ENCODE measurements around the gene E4F1.

Gene E4F1, protein sequence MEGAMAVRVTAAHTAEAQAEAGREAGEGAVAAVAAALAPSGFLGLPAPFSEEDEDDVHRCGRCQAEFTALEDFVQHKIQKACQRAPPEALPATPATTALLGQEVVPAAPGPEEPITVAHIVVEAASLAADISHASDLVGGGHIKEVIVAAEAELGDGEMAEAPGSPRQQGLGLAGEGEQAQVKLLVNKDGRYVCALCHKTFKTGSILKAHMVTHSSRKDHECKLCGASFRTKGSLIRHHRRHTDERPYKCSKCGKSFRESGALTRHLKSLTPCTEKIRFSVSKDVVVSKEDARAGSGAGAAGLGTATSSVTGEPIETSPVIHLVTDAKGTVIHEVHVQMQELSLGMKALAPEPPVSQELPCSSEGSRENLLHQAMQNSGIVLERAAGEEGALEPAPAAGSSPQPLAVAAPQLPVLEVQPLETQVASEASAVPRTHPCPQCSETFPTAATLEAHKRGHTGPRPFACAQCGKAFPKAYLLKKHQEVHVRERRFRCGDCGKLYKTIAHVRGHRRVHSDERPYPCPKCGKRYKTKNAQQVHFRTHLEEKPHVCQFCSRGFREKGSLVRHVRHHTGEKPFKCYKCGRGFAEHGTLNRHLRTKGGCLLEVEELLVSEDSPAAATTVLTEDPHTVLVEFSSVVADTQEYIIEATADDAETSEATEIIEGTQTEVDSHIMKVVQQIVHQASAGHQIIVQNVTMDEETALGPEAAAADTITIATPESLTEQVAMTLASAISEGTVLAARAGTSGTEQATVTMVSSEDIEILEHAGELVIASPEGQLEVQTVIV

DNA sequence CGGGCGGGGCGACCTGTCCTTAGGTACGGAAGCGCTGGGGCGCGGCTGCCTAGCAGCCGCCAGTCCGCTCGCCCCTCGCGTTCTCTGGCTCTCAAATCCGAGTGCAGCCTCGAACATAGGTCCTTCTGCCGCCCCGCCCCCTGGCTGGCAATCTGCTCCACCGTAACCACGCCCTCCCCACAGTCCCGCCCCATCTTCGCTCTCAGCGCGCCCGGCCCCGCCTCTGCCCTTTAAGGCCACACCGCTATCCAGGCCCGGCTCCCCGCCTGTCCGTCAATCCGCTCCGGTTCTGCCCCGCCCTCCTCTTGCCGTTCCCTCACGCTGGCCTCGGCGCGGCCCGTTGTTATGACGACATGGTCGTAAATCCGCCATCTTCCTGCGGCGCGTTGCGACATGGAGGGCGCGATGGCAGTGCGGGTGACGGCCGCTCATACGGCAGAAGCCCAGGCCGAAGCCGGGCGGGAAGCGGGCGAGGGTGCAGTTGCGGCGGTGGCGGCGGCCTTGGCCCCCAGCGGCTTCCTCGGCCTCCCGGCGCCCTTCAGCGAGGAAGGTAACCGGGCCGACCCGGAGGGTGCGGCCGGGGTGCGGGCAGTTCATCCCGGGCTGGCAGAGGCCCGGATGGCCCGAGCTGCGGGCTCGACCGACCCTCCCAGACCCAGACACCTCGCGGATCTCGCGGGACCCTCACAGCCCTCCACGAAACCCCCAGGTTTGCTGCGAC, at the start of gene E4F1:
E4F1 (plus strand) TSS at position 371 of the 721 bp plus-strand sequence; CDS start at position 394, 23 bp downstream.
- DNase-seq: peak; percentile 99

DNA sequence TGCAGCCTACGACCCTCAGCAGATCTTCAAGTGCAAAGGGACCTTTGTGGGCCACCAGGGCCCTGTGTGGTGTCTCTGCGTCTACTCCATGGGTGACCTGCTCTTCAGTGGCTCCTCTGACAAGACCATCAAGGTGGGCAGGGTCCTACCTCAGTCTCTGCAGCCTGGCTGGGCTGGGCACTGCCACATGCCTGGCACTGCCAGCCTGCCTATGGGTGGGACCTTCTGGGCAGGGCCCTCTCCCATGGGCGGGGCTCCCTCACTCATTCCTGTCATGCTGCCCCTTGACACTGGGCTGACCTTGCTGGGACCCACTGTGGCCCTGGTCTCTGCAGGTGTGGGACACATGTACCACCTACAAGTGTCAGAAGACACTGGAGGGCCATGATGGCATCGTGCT, 49.5 kb upstream of the E4F1 start:
- DNase-seq: no peak

DNA sequence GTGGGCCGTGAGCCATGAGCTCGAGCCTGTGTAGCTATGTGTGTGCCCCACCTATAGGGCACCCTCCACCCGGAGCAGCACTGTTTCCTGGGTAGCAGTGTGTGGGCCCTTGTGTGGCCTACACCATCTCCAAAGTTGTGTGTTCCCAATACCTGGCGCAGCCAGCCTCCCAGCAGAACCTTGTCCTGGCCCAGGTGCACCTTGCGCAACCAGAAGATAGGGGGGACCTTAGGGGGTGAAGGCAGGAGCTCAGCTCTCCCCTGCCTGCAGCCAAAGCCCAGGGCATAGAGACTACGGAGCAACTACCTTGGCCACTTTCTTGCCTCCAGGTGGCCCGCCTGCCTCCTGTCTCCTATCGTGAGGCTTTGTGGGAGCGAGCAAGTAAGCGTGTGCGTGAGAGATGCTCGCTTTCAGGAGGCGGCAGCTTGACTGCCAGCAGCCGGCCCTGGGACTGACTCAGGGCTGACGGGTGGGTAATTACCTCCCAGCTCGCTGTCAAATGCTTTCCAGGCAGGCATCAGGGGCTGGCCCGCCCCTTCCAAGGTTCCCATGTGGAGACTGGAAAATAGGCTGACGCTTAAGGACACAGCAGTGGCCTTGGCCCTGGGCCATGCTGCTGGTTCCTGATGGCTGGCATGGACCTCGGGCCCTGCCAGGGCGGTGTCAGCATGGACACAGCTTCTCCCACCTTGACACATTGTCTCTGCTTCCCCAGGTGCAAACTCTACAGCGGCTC, 48.8 kb upstream of the E4F1 start:
- peak; percentile 45 to 77 for DNase-seq

DNA sequence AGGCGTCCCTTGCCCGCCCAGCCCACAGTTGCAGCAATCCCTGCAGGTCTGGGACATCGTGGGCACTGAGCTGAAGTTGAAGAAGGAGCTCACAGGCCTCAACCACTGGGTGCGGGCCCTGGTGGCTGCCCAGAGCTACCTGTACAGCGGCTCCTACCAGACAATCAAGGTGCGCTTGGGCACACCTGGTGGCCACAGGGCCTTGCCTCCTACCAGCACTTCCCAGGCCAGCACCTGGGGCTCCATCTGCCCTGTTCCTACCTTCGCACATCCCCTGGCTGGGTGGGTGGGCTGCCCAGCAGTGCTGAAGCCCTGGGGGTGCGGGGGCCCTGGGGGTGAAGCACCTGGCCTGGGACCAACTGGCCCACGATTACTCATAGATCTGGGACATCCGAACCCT, 47.9 kb upstream of the E4F1 start:
- DNase-seq: no peak

DNA sequence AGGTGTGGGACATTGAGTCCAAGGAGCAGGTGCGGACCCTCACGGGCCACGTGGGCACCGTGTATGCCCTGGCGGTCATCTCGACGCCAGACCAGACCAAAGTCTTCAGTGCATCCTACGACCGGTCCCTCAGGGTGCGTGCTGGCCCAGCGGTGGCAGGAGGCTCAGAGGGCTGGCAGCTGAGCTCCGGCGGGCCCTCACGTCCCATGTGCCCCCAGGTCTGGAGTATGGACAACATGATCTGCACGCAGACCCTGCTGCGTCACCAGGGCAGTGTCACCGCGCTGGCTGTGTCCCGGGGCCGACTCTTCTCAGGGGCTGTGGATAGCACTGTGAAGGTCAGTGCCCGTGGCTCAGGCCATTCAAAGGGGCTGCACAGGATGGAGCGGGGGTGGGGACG, 47.3 kb upstream of the E4F1 start:
- DNase-seq: no peak

DNA sequence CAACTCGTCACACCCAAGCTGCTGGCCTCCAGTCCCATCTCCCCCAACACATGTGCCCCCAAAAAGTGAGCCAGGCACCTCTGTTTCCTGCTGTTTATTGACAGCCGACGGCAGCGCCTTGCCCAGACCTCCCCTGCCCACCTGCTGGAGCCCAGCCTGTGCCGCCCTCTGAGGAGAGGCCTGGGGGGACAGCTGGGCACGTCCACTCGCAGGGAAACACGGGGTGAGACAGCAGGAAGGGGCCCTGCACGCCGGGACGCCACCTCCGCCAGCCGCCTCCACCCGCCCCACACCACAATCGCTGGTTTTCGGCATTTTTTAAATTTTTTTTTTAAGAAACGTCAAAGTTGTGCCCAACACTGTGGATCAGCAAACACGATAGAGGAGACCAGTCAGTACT, 46.3 kb upstream of the E4F1 start:
- DNase-seq: no peak

DNA sequence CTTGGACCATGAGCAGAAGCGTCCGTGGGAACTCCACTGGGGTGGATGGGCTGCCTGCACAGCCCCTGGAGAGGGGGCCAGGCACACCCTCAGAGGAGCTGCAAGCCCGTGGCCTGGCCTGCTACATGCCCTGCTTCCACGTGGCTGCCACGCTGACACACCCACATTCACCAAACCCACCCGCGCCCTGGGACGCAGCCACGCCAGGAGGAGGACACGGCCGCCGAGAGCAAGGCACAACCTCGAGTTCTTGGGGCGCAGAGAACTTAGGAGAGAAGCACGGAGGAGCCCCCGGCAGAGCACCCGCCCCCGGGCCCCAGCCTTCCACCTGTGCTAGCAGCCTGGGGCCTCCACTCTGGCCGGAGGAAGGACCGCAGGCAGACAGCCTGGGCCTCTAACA, 45.8 kb upstream of the E4F1 start:
- DNase-seq: no peak

DNA sequence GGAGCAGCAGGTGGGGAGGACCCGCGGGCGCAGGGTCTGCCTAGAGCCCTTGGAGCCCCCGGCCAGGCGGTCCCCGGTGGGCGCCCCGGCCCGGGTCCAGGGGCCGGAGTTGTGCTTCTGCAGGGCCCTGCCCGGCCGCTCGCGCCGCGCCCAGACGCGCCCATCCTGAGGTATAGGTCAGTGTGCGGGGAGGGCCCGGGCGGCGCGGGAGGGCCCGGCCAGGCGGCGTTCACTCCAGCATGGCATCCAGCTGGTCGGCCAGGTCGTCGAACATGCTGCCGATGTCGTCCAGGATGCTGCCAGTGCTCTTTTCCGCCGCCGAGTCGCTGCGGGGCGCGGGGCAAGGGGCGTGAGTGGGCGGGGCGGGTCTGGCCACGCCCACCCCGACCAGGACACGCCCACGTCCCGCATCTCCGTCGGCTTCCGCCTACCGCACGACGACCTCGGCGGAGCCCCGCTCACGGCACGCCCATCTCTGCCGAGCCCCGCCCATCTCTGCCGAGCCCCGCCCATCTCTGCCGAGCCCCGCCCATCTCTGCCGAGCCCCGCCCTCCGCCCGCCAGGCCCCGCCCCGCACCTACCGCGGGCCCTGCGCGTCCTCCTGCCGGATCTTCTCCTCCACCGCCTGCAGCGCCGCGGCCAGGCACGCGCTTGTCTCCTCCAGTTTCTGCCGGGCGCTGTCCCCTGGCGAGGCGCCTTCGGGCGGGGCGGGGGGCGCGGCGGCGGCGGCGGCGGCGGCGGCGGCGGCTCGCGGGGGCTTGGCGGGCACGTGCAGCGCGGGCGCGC, 44.9 kb upstream of the E4F1 start:
- peak in 1 of 2 experiments; percentile 7 for DNase-seq

DNA sequence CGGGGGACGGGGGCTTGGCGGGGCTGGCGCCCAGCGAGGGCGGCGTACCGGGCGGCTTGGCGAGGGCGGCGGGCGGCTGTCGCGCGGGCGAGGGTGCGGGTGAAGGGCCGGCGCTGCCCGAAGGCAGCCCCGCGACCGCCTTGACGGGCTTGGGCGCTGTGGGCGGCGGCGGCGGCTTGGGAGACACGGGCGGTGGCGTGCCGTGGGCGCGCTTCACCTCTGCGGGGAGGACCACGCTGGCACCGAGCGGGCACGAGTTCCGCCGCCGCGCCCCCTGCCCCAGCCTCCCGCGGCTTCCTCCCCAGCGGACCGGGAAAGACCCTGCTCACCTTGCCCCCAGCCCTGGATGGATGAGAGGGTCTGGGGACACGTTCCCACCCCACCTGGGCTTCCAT, 44.3 kb upstream of the E4F1 start:
- no peak for DNase-seq

DNA sequence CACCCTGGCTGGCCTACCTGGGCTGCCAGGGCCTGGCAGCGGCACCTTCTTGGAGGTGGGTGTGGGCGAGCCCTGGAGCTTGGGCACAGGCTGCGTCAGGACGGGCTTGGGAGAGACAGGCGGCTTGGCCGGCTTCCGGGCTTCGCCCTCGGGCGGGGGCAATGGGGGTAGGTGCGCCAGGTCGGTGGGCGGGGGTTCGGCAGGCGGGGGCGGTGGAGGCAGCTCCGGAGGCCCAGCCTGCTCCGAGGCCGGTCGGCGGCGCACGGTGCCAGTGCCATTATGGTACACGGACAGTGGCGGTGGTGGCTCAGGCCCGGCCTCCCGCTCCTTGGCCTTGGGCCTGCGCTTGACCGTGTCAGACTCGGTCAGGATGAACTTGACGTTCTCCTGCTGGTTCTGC, 43.8 kb upstream of the E4F1 start:
- no peak for DNase-seq

DNA sequence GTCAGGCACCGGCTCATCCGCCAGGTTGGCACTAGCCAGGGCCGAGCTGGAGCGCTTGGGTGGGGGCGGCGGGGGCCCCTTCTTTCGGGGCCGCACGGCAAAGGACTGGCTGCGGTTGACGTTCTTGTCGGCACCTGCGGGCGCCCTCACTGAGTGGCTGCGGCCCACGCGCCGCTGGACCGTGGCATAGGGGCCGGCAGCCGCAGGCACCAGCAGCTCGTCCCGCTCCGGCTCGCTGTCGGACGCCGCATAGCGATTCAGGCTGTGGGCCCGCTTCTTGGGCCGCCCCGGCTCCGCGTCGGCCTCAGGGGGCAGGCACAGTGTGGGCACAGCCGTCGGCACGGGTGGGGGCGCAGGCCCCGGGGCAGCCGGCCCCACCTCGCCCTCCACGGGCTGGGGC, 42.9 kb upstream of the E4F1 start:
- DNase-seq: no peak

DNA sequence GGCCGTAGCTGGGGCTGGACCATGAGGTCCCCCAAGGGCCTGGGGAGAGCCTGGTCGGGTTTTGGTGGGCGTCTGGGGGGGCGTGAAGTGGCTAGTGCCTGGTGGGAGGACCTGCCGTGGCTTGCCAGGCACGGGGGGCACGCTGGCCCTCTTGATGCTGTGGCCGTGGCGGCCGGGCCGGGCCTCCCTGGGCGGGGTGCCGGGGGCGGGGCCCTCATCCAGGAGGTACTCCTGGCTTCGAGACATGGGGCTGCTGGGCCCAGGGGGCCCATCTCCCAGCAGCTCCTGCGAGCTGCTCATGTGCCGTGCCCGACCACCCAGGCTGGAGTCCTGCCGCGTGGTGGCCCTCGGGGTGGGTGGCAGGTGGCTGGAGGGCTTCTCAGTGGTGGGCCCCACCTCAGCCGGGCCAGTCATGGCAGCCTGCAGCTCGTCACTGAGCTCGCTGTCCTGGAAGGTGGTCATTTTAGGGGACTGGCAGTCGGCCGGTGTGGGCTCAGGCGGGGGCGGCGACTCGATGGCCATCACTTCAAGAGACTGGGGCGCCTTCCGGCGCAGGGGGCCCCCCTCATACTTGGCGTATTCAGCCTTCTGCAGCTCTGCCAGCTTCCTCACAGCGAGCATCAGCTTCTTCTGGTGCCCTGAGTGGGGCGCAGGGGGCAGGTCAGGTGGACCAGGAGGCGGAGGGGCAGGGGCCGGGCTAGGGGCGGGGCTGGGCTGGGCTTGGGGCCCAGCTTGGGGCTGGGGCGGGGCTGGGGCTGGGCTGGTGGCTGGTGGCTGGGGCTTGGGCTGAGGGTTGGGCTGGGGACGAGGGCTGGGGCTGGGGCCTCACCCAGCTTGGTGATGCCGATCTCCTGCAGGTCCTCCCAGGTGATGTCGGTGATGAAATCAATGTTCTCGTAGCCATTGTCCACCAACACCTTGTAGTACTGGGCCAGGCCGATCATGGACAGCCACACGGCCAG, 42.1 kb upstream of the E4F1 start:
- DNase-seq: no peak

DNA sequence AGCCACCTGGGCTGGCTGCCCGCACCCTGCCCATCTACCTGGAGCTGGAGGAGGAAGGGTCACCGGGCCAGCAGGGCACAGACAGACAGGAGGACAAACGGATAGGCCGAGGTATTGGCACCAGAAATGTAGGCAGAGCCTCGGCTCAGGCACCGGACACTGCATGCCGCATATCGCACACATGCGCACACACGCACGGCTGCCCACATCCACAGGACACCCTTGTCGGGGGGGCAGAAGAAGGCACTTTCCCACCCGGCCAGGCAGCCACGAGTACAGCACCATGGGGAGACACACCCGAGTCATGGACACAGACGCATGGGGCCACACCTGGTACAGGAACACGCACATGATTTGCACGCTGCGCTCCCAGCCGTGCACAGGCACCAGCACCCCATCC, 41.4 kb upstream of the E4F1 start:
- DNase-seq: no peak

DNA sequence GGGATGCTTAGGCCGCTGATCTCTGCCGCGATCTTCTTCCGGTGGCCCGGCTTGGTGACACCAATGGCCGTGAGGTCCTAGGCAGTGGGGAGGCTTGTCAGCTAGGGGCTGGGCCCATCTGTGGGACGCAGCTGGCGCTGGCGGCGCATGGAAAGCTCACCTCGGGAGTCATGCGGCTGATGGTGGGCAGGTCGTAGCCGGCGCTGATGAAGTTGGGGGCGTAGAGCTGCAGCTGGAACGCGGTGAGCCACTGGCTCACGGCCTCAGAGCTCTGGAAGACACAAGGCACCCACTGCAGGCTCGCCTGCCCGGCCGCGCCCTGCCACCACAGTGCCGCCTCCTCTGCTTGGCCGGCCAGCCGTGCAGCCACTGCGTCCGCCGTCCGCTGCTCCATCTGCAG, 39.7 kb upstream of the E4F1 start:
- DNase-seq: no peak

DNA sequence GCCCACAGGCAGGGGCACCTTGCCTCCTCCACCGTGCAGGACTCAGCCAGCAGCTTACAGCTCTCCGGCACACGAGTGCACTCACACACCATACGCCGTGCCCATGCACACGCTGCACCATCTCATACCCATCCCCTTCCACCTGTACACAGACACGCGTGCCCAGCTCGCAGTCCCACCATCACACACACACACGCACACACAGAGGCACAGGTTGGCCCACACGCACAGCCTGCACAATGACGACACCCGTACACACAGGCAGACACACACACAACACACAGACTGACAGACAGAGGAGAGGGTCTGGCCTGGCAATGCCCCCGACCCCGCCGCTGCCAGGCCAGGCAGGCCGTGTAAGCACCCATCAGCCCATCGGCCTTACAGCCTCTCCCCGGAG, 39.0 kb upstream of the E4F1 start:
- no peak for DNase-seq

DNA sequence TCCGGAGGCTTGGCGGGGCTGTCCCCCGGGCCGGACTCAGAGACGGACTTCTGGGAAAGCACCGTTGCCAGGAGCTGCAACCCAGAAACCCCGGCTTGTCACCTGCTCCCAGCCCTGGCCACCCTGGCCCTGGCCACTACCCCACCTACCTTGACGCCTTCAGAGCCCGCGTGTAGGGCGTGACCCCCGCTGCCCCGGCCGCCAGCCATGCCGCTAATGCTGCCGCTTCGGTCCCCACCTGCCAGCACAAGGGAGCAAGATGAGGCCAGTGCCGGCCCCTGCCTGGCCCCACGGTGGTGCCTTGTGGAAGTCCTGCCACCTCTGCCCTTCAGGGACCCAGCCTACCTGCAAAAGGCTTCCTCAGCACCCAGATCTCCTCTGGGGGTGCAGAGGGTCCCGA, 38.4 kb upstream of the E4F1 start:
- DNase-seq: no peak

DNA sequence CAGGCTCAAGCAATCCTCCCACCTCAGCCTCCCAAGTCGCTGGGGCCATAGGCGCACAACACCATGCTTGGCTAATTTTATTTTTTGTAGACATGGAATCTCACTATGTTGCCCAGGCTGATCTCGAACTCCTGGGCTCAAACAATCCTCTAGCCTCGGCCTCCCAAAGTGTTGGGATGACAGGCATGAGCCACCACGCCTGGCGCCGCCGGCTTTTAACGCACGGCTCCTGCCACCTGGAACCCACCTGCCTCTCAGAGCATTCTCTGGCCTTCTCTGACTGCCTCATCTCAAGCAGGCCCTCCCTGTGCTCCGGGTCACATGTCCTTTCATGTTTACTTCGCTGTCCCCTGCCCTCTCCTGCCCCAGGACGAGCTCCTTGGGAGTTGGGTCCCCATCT, 37.3 kb upstream of the E4F1 start:
- DNase-seq: no peak

DNA sequence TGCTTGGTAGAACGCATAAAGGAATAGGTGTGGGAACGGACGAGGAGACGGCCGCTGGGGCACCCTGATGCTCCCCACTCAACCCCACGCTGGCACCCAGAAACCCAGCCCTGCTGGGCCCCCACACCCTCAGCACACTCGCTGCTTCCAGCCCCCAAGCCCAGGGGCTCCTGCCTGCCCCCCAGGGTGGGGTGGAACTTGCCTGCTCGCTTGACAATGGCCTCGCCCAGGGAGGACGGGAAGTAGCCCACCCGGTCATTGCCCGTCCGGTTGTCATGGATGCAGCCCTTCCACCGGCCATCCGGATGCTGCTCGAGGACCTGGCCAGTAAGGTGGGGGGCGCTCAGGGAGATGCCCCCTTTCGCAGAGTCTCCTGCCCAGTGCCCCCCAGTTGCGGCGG, 36.9 kb upstream of the E4F1 start:
- DNase-seq: no peak

DNA sequence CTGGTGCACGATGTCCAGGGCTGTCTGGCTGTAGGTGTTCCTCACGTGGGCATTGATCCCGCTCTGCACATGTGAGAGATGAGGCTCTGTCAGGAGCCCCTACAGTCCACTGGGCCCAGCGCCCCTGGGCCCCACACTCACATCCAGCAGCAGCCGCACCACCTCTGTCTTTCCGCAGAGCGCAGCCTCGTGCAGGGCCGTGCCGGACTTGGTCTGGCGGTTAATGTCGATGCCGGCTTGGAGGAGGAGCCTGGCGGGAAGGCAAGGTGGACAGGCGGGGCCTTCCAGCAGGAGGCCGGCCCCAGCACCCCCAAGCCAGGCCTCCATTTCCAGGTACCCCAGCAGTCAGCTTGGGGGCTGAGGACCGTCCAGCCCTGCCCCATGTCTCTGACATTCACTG, 36.2 kb upstream of the E4F1 start:
- no peak for DNase-seq

DNA sequence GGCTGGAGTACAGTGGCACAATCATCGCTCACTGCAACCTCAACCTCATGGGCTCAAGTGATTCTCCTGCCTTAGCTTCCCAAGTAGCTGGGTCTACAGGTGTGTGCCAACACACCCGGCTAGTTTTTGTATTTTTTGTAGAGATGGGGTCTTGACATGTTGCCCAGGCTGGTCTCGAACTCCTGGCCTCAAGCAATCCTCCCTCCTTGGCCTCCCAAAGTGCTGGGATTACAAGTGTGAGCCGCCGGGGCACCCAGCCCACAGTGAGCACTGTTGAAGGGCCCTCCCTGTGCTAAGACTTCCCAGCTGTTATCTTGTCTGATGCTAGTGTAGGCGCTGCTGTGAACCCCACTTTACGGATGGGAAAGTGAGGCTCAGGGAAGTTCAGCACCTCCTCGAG, 35.0 kb upstream of the E4F1 start:
- DNase-seq: no peak

Measured in NCI-H2081 (cell line).